ENCODE results near the gene FOXP3.

- TF ChIP-seq POLR2A (IDR thresholded peaks at IDR 0.05): no peak
- TF ChIP-seq, protein P1, sequence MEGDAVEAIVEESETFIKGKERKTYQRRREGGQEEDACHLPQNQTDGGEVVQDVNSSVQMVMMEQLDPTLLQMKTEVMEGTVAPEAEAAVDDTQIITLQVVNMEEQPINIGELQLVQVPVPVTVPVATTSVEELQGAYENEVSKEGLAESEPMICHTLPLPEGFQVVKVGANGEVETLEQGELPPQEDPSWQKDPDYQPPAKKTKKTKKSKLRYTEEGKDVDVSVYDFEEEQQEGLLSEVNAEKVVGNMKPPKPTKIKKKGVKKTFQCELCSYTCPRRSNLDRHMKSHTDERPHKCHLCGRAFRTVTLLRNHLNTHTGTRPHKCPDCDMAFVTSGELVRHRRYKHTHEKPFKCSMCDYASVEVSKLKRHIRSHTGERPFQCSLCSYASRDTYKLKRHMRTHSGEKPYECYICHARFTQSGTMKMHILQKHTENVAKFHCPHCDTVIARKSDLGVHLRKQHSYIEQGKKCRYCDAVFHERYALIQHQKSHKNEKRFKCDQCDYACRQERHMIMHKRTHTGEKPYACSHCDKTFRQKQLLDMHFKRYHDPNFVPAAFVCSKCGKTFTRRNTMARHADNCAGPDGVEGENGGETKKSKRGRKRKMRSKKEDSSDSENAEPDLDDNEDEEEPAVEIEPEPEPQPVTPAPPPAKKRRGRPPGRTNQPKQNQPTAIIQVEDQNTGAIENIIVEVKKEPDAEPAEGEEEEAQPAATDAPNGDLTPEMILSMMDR (IDR thresholded peaks at IDR 0.05 in 8 of 11, conservative IDR thresholded peaks at IDR 0.05 in 3 of 11): no peak
Measured at GRCh38 chrX:49237060-49237459, 27.4 kb downstream of the FOXP3 start.

Data from spleen (tissue), 7 donors.